ENCODE data around the gene FER1L5. TPM values are rescaled to one million over a fixed set of nuclear protein-coding genes. Genes with fewer than 3 reads are reported as not detected.

Gene FER1L5
- total RNA-seq, 1 experiment from 2014 or later = 0.07 TPM

DNA sequence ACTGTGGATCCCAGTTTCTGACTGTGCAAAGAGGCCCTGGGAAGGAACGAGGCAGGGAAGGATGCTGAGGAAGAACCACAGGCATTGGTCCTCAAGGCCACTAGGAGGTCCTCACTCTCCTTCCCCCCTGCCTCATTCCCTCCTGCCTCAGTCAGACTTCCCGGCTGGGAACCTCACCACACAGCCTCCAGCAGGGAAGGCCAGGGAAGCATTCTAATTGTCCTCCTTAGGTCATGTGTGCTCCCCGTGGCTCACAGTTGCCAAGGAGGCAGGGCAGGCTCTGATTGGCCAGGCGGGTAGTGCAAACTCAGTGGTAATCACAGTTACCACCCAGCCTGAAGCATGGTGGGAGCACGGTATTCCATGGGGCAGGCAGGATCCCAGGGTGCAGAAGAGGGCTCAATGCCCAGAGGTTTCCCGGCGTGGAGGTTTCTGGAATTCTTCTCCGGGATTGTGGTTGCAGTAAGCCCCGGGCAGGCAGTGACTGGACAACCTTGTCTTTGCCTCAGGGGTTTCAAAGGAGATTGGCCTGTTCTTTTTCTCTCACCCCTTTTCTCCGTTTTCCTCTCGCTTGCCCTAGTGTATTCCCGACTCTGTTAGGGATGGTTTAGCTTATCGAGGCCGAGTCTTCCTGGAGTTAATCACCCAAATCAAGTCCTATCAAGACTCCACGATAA lies 27.1 kb downstream of the FER1L5 start:
- Histone ChIP-seq H3K4me3 (ENCODE audit: low read depth, low read length) (no peak overlapping the region), H3K27me3 (replicated peaks; ENCODE audit: control insufficient read depth, insufficient read depth, low read length) (no peaks in the 10 kb centered on the region), H3K9me3 (no peaks in the 10 kb centered on the region), H3K4me1 (no peaks in the 10 kb centered on the region), H3K36me3 (ENCODE audit: control insufficient read depth, insufficient read depth, low read length) (no peaks in the 10 kb centered on the region)
- Mint-ChIP-seq H3K4me1 (ENCODE audit: low read depth, unreplicated experiment) (peaks cover 13% of the 10 kb centered on the region), H3K9me3 (ENCODE audit: unreplicated experiment) (no peaks in the 10 kb centered on the region), H3K27me3 (ENCODE audit: insufficient read depth, unreplicated experiment) (peaks cover 7% of the 10 kb centered on the region), H3K27ac (ENCODE audit: unreplicated experiment) (no peak overlapping the region), H3K36me3 (ENCODE audit: insufficient read depth, unreplicated experiment) (no peaks in the 10 kb centered on the region), H3K4me3 (ENCODE audit: unreplicated experiment) (no peak overlapping the region)
- TF ChIP-seq, protein P1, sequence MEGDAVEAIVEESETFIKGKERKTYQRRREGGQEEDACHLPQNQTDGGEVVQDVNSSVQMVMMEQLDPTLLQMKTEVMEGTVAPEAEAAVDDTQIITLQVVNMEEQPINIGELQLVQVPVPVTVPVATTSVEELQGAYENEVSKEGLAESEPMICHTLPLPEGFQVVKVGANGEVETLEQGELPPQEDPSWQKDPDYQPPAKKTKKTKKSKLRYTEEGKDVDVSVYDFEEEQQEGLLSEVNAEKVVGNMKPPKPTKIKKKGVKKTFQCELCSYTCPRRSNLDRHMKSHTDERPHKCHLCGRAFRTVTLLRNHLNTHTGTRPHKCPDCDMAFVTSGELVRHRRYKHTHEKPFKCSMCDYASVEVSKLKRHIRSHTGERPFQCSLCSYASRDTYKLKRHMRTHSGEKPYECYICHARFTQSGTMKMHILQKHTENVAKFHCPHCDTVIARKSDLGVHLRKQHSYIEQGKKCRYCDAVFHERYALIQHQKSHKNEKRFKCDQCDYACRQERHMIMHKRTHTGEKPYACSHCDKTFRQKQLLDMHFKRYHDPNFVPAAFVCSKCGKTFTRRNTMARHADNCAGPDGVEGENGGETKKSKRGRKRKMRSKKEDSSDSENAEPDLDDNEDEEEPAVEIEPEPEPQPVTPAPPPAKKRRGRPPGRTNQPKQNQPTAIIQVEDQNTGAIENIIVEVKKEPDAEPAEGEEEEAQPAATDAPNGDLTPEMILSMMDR (IDR thresholded peaks at IDR 0.05; ENCODE audit: insufficient read depth in 1 of 2, low read depth in 1 of 2, low read length in 1 of 2, severe bottlenecking in 1 of 2, unreplicated experiment in 1 of 2) = no peak
- intact Hi-C loops (cut with micrococcal nuclease; ENCODE audit: unreplicated experiment) = no loop called here
- DNase-seq = no peak
- ChIA-PET CTCF (no interaction called here), POLR2A (no interaction called here)
- BruUV-seq (replicated peaks) = no TSS peak

- intact Hi-C loops (cut with micrococcal nuclease; ENCODE audit: unreplicated experiment) = no loop called here
- H3K4me1 Mint-ChIP-seq (ENCODE audit: low read depth, unreplicated experiment) = peaks cover 15% of the 10 kb centered on the region
- H3K9me3 ChIP-seq = no peaks in the 10 kb centered on the region
- no peak overlapping the region for H3K27ac Mint-ChIP-seq (ENCODE audit: unreplicated experiment)
- BruUV-seq (replicated peaks) = no TSS peak
- no peak for DNase-seq
- H3K4me1 ChIP-seq = peaks cover 20% of the 10 kb centered on the region
- no peaks in the 10 kb centered on the region for H3K9me3 Mint-ChIP-seq (ENCODE audit: unreplicated experiment)
- CTCF ChIA-PET = no interaction called here
- H3K4me3 Mint-ChIP-seq (ENCODE audit: unreplicated experiment) = no peak overlapping the region
- no peaks in the 10 kb centered on the region for H3K27me3 ChIP-seq (replicated peaks; ENCODE audit: control insufficient read depth, insufficient read depth, low read length)
- no peaks in the 10 kb centered on the region for H3K36me3 ChIP-seq (ENCODE audit: control insufficient read depth, insufficient read depth, low read length)
- POLR2A ChIA-PET = interaction anchor here (0.6 kb wide), 1 partner anchor 46 kb away, joined by 7 read pairs; no protein-coding TSS in a partner anchor
- no peaks in the 10 kb centered on the region for H3K27me3 Mint-ChIP-seq (ENCODE audit: insufficient read depth, unreplicated experiment)
- TF ChIP-seq, protein P1 (IDR thresholded peaks at IDR 0.05; ENCODE audit: insufficient read depth in 1 of 2, low read depth in 1 of 2, low read length in 1 of 2, severe bottlenecking in 1 of 2, unreplicated experiment in 1 of 2) = no peak
- no peak overlapping the region for H3K4me3 ChIP-seq (ENCODE audit: low read depth, low read length)
- no peaks in the 10 kb centered on the region for H3K36me3 Mint-ChIP-seq (ENCODE audit: insufficient read depth, unreplicated experiment)
Measured at GRCh38 chr2:96679848-96680247, 37.3 kb downstream of the FER1L5 start.

GRCh38 chr2:96680561-96681141 lies 38.1 kb downstream of the FER1L5 start:
- intact Hi-C loops (cut with micrococcal nuclease; ENCODE audit: unreplicated experiment) = no loop called here

More at GRCh38 chr2:96680561-96681141, 38.1 kb downstream of the FER1L5 start:
- no peak overlapping the region for H3K4me3 ChIP-seq (ENCODE audit: low read depth, low read length)
- Mint-ChIP-seq H3K27me3 (ENCODE audit: insufficient read depth, unreplicated experiment) (no peaks in the 10 kb centered on the region), H3K4me3 (ENCODE audit: unreplicated experiment) (no peak overlapping the region), H3K27ac (ENCODE audit: unreplicated experiment) (no peak overlapping the region), H3K36me3 (ENCODE audit: insufficient read depth, unreplicated experiment) (no peaks in the 10 kb centered on the region), H3K9me3 (ENCODE audit: unreplicated experiment) (no peaks in the 10 kb centered on the region), H3K4me1 (ENCODE audit: low read depth, unreplicated experiment) (peaks cover 15% of the 10 kb centered on the region)
- ChIA-PET POLR2A (interaction anchor here (0.6 kb wide), 1 partner anchor 47 kb away, joined by 7 read pairs; no protein-coding TSS in a partner anchor), CTCF (no interaction called here)
- TF ChIP-seq, protein P1 (IDR thresholded peaks at IDR 0.05; ENCODE audit: insufficient read depth in 1 of 2, low read depth in 1 of 2, low read length in 1 of 2, severe bottlenecking in 1 of 2, unreplicated experiment in 1 of 2) = no peak
- no peaks in the 10 kb centered on the region for H3K27me3 ChIP-seq (replicated peaks; ENCODE audit: control insufficient read depth, insufficient read depth, low read length)
- BruUV-seq (replicated peaks) = no TSS peak
- no peaks in the 10 kb centered on the region for H3K36me3 ChIP-seq (ENCODE audit: control insufficient read depth, insufficient read depth, low read length)
- H3K4me1 ChIP-seq = peaks cover 20% of the 10 kb centered on the region
- no peak for DNase-seq
- H3K9me3 ChIP-seq = no peaks in the 10 kb centered on the region

Data from Caco-2 (cell line).